HepG2 (cell line): Measurements from ENCODE around the gene KPNB1. TPM values are rescaled to one million over a fixed set of nuclear protein-coding genes. Genes with fewer than 3 reads are reported as not detected.
A peak's percentile ranks its signal among the peaks of the same experiment; 100 is the strongest.

Experiments
- CCDC6 ChIP-seq: sonication (generic); formaldehyde crosslinking; IDR thresholded peaks from 2 replicates; pipeline ENCODE4 v1.8.1; 2022; ENCODE audit warnings: mild to moderate bottlenecking, missing genetic modification reagents, moderate library complexity
- KDM1A ChIP-seq: IDR thresholded peaks from 2 replicates; pipeline ENCODE4 v1.6.1; 2016; ENCODE audit warnings: missing compliant biosample characterization
- MXD4 ChIP-seq: IDR thresholded peaks from 2 replicates; pipeline ENCODE4 v1.6.1; 2016; ENCODE audit warnings: mild to moderate bottlenecking, missing biosample characterization, missing genetic modification reagents
- NFE2 ChIP-seq: sonication (generic); formaldehyde crosslinking; IDR thresholded peaks from 2 replicates; pipeline ENCODE4 v1.4.0; 2020; ENCODE audit warnings: missing genetic modification reagents
- RORA ChIP-seq: sonication (generic); formaldehyde crosslinking; IDR thresholded peaks from 2 replicates; pipeline ENCODE4 v1.5.0; 2020; ENCODE audit warnings: mild to moderate bottlenecking, missing genetic modification reagents, moderate library complexity
- SYNCRIP ChIP-seq: fragments of 200-400 bp; formaldehyde crosslinking; IDR thresholded peaks from 2 replicates; pipeline ENCODE4 v1.6.1; 2018; ENCODE audit warnings: mild to moderate bottlenecking, low read depth, low read length; ENCODE audit not compliant: insufficient read depth
- TAF15 ChIP-seq: fragments of 200-400 bp; formaldehyde crosslinking; IDR thresholded peaks from one replicate; pipeline ENCODE4 v1.6.1; 2018; ENCODE audit warnings: mild to moderate bottlenecking, low read depth, low read length; ENCODE audit not compliant: poor library complexity, severe bottlenecking
- ZFP62 ChIP-seq: sonication (generic); formaldehyde crosslinking; IDR thresholded peaks from 2 replicates; pipeline ENCODE4 v1.4.0; 2020; ENCODE audit warnings: missing genetic modification reagents
- polyA plus RNA-seq, 8 experiments: library from polyadenylated mRNA; depleted of rRNA in 3 of 8; stranded (reverse) in 7 of 8; unstranded in 1 of 8; fragments of >200 nt; fragmentation: Illumina TruSeq in 4 of 8; extraction: Trizol in 4 of 8; gene quantifications; 2 replicates each; pipeline versions ENCODE4 v1.2.1 to v1.2.3, GENCODE V29; 2011 to 2016; ENCODE audit warnings: low read depth in 4 of 8, missing spikeins in 1 of 8, mixed read lengths in 1 of 8; ENCODE audit not compliant: insufficient read depth in 1 of 8
- total RNA-seq, 5 experiments: library from RNA; depleted of rRNA; stranded (reverse); fragments of >200 nt; fragmentation: Illumina TruSeq; extraction: Trizol; gene quantifications; 2 replicates each; pipeline ENCODE4 v1.2.3, GENCODE V29; 2016; ENCODE audit warnings: low read depth in 1 of 5
- TF ChIP-seq, protein P1 (sequence below): sonication (generic); formaldehyde crosslinking; IDR thresholded peaks from 2 replicates; pipeline ENCODE4 v1.4.0; 2020; ENCODE audit warnings: missing genetic modification reagents
- TF ChIP-seq, protein P2 (sequence below): sonication (generic); formaldehyde crosslinking; IDR thresholded peaks from 2 replicates; pipeline ENCODE4 v1.5.0; 2020; ENCODE audit warnings: mild to moderate bottlenecking, missing genetic modification reagents, borderline replicate concordance
- TF ChIP-seq, protein P3 (sequence below): sonication (generic); formaldehyde crosslinking; conservative IDR thresholded peaks from 2 replicates; pipeline ENCODE4 v1.4.0; 2020; ENCODE audit warnings: mild to moderate bottlenecking, missing genetic modification reagents, moderate library complexity
- TF ChIP-seq, protein P4 (sequence below): IDR thresholded peaks from 2 replicates; pipeline ENCODE4 v1.6.1; 2016; ENCODE audit warnings: missing genetic modification reagents, missing compliant biosample characterization
- TF ChIP-seq, protein P5 (sequence below): sonication (generic); formaldehyde crosslinking; IDR thresholded peaks from 2 replicates; pipeline ENCODE4 v1.5.0; 2020; ENCODE audit warnings: mild to moderate bottlenecking, missing genetic modification reagents, borderline replicate concordance

The KPNB1 gene
- total and polyA plus RNA-seq, 2 of the 13 experiments (the other 11 are each of a cell fraction or from before 2014, with no cell fraction given): 164 to 424 TPM

DNA sequence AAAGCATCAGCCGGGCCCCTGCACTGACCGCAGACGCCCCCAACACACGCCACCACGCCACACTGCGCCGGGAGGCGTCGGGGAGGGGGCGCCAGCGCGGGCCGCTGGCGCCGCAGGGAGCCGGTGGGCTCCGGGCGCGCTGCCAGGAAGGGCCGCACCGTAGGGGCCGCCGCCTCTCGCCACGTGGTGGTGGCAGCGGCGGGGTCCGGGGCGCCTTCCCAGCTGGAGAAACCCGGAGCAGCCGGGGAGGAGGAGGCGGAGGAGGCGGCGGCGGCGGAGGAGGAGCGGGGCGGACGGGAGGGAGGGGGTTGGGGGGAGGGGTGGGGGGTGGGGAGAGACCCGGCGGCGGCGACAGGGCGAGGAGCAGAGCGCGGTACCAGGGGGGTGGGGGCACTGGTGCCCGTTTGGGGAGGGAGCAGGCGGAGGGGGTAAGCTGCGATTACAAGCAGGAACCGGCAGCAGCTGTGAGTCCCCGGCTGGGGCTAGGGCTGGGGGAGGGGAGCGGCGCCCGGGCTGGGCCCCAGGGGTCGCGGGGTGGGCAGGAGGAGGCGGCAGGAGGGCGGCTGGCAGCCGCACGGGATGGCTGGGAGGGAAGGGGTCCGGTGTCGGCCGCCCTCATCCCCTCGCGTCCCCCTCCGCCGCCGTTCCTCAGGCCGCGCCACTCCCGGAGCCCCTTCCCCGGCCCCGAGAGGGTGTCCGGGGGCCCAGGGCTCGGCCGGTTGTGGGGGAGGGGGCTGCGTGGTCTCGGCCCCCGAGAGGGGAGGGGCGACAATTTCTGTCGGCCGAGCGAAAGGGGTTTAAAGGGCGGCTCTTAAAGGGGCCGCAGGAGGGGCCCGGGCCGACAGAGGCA is 44.2 kb downstream of the KPNB1 start, which contains the start of gene TBKBP1 (continued):
- TF ChIP-seq, protein P1, sequence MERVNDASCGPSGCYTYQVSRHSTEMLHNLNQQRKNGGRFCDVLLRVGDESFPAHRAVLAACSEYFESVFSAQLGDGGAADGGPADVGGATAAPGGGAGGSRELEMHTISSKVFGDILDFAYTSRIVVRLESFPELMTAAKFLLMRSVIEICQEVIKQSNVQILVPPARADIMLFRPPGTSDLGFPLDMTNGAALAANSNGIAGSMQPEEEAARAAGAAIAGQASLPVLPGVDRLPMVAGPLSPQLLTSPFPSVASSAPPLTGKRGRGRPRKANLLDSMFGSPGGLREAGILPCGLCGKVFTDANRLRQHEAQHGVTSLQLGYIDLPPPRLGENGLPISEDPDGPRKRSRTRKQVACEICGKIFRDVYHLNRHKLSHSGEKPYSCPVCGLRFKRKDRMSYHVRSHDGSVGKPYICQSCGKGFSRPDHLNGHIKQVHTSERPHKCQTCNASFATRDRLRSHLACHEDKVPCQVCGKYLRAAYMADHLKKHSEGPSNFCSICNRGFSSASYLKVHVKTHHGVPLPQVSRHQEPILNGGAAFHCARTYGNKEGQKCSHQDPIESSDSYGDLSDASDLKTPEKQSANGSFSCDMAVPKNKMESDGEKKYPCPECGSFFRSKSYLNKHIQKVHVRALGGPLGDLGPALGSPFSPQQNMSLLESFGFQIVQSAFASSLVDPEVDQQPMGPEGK (CRISPR knock-in tag): peak; percentile 94
- TF ChIP-seq, protein P2, sequence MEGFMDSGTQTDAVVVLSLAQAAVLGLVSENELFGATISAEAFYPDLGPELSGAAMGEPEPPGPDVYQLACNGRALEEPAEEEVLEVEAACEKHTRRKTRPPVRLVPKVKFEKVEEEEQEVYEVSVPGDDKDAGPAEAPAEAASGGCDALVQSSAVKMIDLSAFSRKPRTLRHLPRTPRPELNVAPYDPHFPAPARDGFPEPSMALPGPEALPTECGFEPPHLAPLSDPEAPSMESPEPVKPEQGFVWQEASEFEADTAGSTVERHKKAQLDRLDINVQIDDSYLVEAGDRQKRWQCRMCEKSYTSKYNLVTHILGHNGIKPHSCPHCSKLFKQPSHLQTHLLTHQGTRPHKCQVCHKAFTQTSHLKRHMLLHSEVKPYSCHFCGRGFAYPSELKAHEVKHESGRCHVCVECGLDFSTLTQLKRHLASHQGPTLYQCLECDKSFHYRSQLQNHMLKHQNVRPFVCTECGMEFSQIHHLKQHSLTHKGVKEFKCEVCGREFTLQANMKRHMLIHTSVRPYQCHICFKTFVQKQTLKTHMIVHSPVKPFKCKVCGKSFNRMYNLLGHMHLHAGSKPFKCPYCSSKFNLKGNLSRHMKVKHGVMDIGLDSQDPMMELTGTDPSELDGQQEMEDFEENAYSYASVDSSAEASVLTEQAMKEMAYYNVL (CRISPR knock-in tag): no peak
- TF ChIP-seq, protein P3, sequence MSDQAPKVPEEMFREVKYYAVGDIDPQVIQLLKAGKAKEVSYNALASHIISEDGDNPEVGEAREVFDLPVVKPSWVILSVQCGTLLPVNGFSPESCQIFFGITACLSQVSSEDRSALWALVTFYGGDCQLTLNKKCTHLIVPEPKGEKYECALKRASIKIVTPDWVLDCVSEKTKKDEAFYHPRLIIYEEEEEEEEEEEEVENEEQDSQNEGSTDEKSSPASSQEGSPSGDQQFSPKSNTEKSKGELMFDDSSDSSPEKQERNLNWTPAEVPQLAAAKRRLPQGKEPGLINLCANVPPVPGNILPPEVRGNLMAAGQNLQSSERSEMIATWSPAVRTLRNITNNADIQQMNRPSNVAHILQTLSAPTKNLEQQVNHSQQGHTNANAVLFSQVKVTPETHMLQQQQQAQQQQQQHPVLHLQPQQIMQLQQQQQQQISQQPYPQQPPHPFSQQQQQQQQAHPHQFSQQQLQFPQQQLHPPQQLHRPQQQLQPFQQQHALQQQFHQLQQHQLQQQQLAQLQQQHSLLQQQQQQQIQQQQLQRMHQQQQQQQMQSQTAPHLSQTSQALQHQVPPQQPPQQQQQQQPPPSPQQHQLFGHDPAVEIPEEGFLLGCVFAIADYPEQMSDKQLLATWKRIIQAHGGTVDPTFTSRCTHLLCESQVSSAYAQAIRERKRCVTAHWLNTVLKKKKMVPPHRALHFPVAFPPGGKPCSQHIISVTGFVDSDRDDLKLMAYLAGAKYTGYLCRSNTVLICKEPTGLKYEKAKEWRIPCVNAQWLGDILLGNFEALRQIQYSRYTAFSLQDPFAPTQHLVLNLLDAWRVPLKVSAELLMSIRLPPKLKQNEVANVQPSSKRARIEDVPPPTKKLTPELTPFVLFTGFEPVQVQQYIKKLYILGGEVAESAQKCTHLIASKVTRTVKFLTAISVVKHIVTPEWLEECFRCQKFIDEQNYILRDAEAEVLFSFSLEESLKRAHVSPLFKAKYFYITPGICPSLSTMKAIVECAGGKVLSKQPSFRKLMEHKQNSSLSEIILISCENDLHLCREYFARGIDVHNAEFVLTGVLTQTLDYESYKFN: 0 out of 2 replicates have a peak, but pooled peaks have one; percentile 39
- TF ChIP-seq NFE2 (CRISPR knock-in tag) (no peak), MXD4 (no peak), TAF15 (no peak), CCDC6 (CRISPR knock-in tag) (no peak), SYNCRIP (no peak), RORA (CRISPR knock-in tag) (no peak), KDM1A (CRISPR knock-in tag) (no peak), ZFP62 (no peak)
- TF ChIP-seq, protein P4, sequence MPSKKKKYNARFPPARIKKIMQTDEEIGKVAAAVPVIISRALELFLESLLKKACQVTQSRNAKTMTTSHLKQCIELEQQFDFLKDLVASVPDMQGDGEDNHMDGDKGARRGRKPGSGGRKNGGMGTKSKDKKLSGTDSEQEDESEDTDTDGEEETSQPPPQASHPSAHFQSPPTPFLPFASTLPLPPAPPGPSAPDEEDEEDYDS (CRISPR knock-in tag): peak; percentile 33; the same call in 1 of the 2 replicates
- TF ChIP-seq, protein P5, sequence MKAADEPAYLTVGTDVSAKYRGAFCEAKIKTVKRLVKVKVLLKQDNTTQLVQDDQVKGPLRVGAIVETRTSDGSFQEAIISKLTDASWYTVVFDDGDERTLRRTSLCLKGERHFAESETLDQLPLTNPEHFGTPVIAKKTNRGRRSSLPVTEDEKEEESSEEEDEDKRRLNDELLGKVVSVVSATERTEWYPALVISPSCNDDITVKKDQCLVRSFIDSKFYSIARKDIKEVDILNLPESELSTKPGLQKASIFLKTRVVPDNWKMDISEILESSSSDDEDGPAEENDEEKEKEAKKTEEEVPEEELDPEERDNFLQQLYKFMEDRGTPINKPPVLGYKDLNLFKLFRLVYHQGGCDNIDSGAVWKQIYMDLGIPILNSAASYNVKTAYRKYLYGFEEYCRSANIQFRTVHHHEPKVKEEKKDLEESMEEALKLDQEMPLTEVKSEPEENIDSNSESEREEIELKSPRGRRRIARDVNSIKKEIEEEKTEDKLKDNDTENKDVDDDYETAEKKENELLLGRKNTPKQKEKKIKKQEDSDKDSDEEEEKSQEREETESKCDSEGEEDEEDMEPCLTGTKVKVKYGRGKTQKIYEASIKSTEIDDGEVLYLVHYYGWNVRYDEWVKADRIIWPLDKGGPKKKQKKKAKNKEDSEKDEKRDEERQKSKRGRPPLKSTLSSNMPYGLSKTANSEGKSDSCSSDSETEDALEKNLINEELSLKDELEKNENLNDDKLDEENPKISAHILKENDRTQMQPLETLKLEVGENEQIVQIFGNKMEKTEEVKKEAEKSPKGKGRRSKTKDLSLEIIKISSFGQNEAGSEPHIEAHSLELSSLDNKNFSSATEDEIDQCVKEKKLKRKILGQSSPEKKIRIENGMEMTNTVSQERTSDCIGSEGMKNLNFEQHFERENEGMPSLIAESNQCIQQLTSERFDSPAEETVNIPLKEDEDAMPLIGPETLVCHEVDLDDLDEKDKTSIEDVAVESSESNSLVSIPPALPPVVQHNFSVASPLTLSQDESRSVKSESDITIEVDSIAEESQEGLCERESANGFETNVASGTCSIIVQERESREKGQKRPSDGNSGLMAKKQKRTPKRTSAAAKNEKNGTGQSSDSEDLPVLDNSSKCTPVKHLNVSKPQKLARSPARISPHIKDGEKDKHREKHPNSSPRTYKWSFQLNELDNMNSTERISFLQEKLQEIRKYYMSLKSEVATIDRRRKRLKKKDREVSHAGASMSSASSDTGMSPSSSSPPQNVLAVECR: peak; percentile 63
